Tibial artery (tissue), 4 donors: Measurements from ENCODE around the gene THG1L.

Experiments
- DNase-seq, 2 donors: peaks; one replicate each; pipeline ENCODE4 v3.0.0-alpha.2; 2019
- H3K27ac ChIP-seq, 2 donors: fragments of 200-600 bp; sonication (generic) in 1 of 2; 1 replicate in 1 of 2; 2 replicates in 1 of 2; pipeline ENCODE4 v1.5.1; 2018 to 2019; ENCODE audit warnings: mild to moderate bottlenecking in 1 of 2
- H3K27me3 ChIP-seq, 2 donors: fragments of 200-600 bp; sonication (generic) in 1 of 2; one replicate each; pipeline versions ENCODE4 v1.5.1 to v1.6.0; 2016 to 2019
- H3K36me3 ChIP-seq, 3 donors: fragments of 200-600 bp; sonication (generic) in 2 of 3; one replicate each; pipeline ENCODE4 v1.5.1; 2016 to 2019; ENCODE audit warnings: mild to moderate bottlenecking in 2 of 3
- H3K4me1 ChIP-seq, 4 donors: fragments of 200-600 bp; sonication (generic) in 2 of 4; 1 replicate in 3 of 4; 2 replicates in 1 of 4; pipeline ENCODE4 v1.5.1; 2016 to 2019
- H3K4me3 ChIP-seq, 2 donors: fragments of 200-600 bp; sonication (generic) in 1 of 2; 1 replicate in 1 of 2; 2 replicates in 1 of 2; pipeline ENCODE4 v1.5.1; 2018 to 2019; ENCODE audit warnings: mild to moderate bottlenecking in 2 of 2
- H3K9me3 ChIP-seq, 3 donors: fragments of 200-600 bp; sonication (generic) in 1 of 3; one replicate each; pipeline ENCODE4 v1.5.1; 2016 to 2019
- CTCF ChIP-seq, 2 experiments: fragments of 200-600 bp in 1 of 2; fragments of 450-650 bp in 1 of 2; IDR thresholded peaks; one replicate each; pipeline ENCODE4 v1.5.1; 2017 to 2019; ENCODE audit warnings: antibody characterized with exemption in 2 of 2, mild to moderate bottlenecking in 1 of 2, moderate library complexity in 1 of 2
- intact Hi-C: fragments of 100-400 bp; cut with DNase I; formaldehyde crosslinking; loops from one replicate; pipeline ENCODE4 v1.15.0; 2023; ENCODE audit warnings: low total_unique reads

Gene THG1L

GRCh38 chr5:157750320-157750719 is 19.1 kb downstream of the THG1L start:
- Histone ChIP-seq H3K36me3 (peaks cover 18 to 40% (median 30%) of the 10 kb centered on the region in 3 donors), H3K9me3 (no peaks in the 10 kb centered on the region), H3K4me1 (peaks cover 0 to 4% (median under 1%) of the 10 kb centered on the region in 4 donors), H3K27me3 (no peaks in the 10 kb centered on the region), H3K27ac (no peak overlapping the region), H3K4me3 (no peak overlapping the region)
- intact Hi-C loops, result no loop called here
- DNase-seq, result no peak
- TF ChIP-seq CTCF (IDR thresholded peaks at IDR 0.05), result no peak

DNA sequence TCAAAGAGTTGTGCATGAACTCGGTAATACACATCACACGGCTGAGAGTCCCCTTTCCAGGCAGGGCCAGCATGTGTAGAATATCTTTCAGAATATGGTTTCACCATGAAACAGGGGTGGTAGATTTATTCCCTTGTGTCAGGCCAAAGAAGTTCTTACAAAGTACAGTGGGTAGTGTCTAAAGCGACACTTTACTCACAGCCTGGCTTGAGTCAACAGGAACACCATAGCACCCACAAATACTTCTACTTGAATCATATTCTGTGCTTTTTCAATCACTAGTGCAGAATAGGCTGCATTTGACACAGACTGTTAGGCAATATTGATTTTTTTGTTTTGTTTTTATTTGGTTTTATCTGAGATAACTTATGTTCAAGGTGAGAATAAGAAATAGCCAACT is 24.9 kb downstream of the THG1L start:
- peaks cover 28 to 89% (median 44%) of the 10 kb centered on the region in 3 donors for H3K36me3 ChIP-seq
- no peaks in the 10 kb centered on the region for H3K27me3 ChIP-seq
- DNase-seq, result no peak
- H3K4me1 ChIP-seq, result no peaks in the 10 kb centered on the region
- no peaks in the 10 kb centered on the region for H3K9me3 ChIP-seq
- no peak for TF ChIP-seq CTCF (IDR thresholded peaks at IDR 0.05)
- no peak overlapping the region for H3K4me3 ChIP-seq
- intact Hi-C loops, result no loop called here
- no peak overlapping the region for H3K27ac ChIP-seq

- peaks cover 23 to 65% (median 26%) of the 10 kb centered on the region in 3 donors for H3K36me3 ChIP-seq
- no peak for TF ChIP-seq CTCF (IDR thresholded peaks at IDR 0.05)
- no peak overlapping the region for H3K4me3 ChIP-seq
- H3K4me1 ChIP-seq, result no peaks in the 10 kb centered on the region
- no peak for DNase-seq
- intact Hi-C loops, result no loop called here
- no peaks in the 10 kb centered on the region for H3K9me3 ChIP-seq
- H3K27me3 ChIP-seq, result no peaks in the 10 kb centered on the region
- no peak overlapping the region for H3K27ac ChIP-seq
Measured at GRCh38 chr5:157758706-157759105, 27.5 kb downstream of the THG1L start.

- Histone ChIP-seq H3K4me1 (no peaks in the 10 kb centered on the region), H3K36me3 (peaks cover 0 to 33% (median 0%) of the 10 kb centered on the region in 3 donors), H3K9me3 (no peaks in the 10 kb centered on the region), H3K27ac (no peak overlapping the region), H3K4me3 (no peak overlapping the region), H3K27me3 (no peaks in the 10 kb centered on the region)
- intact Hi-C loops, result no loop called here
- DNase-seq, result no peak
- peak; percentile 68 to 78 for TF ChIP-seq CTCF (IDR thresholded peaks at IDR 0.05)
Measured at GRCh38 chr5:157761690-157762621, 30.7 kb downstream of the THG1L start.

GRCh38 chr5:157764531-157764930 is 33.3 kb downstream of the THG1L start:
- intact Hi-C loops, result no loop called here
- H3K4me1 ChIP-seq, result peaks cover 0 to 3% (median 0%) of the 10 kb centered on the region in 4 donors
- no peak for DNase-seq
- H3K27ac ChIP-seq, result no peak overlapping the region
- no peaks in the 10 kb centered on the region for H3K9me3 ChIP-seq
- peaks cover 0 to 9% (median 0%) of the 10 kb centered on the region in 3 donors for H3K36me3 ChIP-seq
- TF ChIP-seq CTCF (IDR thresholded peaks at IDR 0.05), result no peak
- no peaks in the 10 kb centered on the region for H3K27me3 ChIP-seq
- H3K4me3 ChIP-seq, result no peak overlapping the region
